Breast epithelium (tissue), 3 donors: ENCODE measurements around the gene LRRC53.

ENCODE experiments used
- CTCF ChIP-seq, 3 donors: fragments of 450-650 bp; IDR thresholded peaks; one replicate each; pipeline ENCODE4 v1.5.1; 2016 to 2017; ENCODE audit warnings: antibody characterized with exemption in 3 of 3, mild to moderate bottlenecking in 3 of 3, moderate library complexity in 3 of 3
- POLR2A ChIP-seq: fragments of 450-650 bp; IDR thresholded peaks from one replicate; pipeline ENCODE4 v1.6.1; 2016; ENCODE audit warnings: antibody characterized with exemption, mild to moderate bottlenecking, moderate library complexity

DNA sequence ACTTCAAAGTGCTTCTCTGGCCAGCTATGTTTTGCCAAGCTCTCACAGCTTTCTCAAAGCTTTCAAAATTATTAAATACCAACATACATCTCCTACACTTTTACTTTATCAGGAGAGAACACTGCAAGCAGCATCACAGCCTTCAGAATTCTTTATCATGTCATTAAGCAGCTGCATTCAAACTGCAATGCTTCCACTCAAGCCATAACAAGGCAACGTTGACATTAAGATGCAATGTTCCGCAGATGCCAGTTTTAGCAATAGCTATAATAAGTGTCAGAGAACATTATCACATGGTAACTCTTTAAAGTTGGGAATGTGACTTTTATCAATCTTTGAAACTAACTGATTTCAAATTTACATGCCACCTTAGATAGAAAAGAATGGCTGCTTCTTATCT is 91.9 kb downstream of the LRRC53 start:
- TF ChIP-seq CTCF (IDR thresholded peaks at IDR 0.05): no peak
- no peak for TF ChIP-seq POLR2A
